AG08395 (cell line): ENCODE results near the gene SLC35G6.
A peak's percentile ranks its signal among the peaks of the same experiment; 100 is the strongest.
"Not testable (repeated sequence)": the region's sequence is repeated elsewhere in the genome, so short reads cannot be mapped to it uniquely, and the experiment has no call there.

Experiments
- DNase-seq: peaks from one replicate; pipeline ENCODE4 v3.0.0; 2012; ENCODE audit warnings: mixed read lengths, low spot score

Gene SLC35G6

GRCh38 chr17:7460850-7461660 lies 20.2 kb upstream of the SLC35G6 start:
- no peak for DNase-seq

GRCh38 chr17:7462474-7463371 lies 18.5 kb upstream of the SLC35G6 start:
- DNase-seq = no peak

DNA sequence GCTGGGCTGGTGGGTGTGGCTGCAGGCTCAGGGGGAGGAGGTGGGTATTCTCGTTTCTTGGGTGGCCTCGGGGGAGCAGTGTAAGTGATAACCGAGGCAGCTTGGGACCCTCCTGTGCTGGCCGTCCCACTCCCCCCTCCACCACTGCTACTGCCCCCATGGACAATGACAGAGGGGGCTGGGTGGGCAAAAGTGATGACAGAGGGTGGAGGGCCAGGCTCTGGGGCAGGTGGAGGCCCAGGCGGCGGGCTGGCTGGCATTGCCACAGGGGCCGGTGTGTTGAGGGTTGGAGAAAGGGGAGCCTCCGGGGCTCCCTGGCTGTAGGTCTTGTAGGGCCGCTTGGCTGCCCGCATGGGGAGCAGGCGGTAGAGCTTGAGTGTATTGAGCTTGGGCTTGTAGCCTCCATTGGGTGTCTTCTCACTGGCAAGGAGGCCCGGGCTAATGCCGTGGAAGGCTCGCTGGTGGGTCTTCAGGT lies 17.8 kb upstream of the SLC35G6 start:
- DNase-seq = no peak

DNA sequence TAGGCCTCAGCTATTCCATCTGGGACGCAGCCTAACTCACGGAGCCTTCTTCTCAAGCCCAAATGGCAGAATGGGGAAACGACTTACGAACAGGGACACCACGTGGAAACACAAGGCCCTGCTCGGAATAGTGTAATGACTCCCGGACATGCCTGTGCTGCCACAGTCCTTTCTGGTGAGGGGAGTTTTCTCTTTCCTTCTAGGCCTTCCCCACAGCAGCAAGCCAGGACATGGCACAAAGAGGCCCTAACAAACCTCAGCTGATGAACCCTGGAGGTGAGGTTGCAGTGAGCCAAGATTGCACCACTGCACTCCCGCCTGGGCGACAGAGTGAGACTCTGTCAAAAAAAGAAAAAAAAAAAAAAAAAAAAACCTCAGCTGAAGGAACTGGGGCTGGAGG lies 17.2 kb upstream of the SLC35G6 start:
- no peak for DNase-seq

DNA sequence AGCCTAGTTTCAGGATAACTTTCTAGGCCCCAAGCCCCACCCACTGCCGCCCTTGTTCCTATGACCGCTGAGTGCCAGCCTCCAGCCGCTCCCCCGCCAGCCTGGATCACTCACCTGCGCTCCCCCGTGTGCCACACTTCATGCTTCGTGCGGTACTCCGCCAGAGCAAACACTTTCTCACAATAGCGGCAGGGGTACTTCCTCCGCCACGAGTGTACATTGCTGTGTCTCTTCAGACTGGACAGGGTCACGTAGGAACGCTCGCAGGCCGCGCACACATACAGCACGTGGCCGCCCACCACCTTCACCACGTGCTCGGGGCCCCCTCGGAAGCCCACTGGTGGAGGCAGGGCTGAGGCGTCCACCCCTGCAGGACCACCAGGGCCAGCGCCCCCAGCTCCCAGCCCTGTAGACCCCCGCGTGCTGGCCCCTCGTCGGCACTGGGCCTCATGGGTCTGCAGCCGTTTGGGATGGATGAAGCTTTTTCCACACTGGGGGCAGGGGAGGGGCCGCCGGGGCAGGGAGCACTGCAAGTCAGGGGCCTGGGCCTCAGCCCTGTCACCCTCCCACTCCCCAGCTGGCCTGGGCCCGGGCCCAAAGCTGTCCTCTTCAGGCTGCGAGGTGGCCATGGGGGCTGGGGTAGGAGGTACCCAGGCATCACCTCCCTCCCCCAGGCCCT lies 15.5 kb upstream of the SLC35G6 start:
- DNase-seq = no peak

- no peak for DNase-seq
Measured at GRCh38 chr17:7466318-7466638, 15.0 kb upstream of the SLC35G6 start.

DNA sequence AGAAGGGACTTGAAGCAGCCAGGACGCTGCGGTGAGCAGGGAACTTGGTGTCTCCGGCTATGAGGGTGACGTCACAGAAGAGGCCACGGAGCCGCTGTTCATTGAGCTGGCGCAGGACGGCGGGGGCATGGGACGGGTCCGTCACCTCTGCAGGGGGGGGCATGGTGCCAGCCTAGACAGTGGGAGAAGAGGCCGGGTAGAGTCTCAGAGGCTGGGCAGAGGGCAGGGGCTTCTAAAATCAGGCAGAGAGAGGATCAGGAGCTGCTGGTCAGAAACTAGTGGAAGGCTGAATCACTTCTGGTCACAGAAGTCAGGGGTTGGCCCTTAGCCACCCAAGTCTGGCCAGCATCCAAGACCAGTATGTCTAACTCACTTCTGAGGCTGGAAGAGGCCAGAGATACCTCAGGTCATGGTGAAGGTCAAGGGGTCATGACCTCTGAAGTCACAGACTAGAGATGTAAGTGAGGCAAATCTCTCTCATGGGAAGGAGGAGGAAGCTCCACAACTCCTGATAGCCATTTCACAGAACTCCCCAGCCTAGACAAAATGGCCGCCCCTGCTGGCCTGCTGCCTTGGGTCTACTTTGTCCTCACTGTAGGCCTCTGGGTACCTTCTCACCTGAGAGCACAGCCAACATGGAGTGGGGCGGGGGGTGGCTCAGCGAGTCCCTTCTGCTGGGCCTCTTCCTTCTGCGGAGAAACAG lies 14.5 kb upstream of the SLC35G6 start:
- no peak for DNase-seq

- no peak for DNase-seq
Measured at GRCh38 chr17:7467498-7467897, 13.7 kb upstream of the SLC35G6 start.

DNA sequence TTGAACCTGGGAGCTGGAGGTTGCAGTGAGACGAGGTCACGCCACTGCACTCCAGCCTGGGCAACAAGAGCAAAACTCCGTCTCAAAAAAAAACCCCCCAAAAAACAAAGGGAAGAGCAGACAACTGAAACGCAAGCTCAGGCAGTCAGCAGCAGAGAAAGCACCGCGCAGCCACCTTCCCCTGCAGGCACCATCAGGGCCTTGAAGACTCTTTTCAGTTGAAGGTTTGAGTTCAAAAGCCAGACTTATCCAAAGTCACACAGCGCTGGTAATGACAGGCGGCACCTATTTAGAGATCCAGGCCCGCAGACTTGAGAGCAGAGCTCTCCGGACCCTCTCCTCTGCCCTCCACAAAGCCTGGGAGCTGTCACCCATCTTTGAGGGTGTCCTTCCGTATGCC lies 13.0 kb upstream of the SLC35G6 start:
- no peak for DNase-seq

- no peak for DNase-seq
Measured at GRCh38 chr17:7468804-7469389, 12.3 kb upstream of the SLC35G6 start.

GRCh38 chr17:7469843-7470242 lies 11.4 kb upstream of the SLC35G6 start:
- not testable (repeated sequence) for DNase-seq

GRCh38 chr17:7470457-7470973 lies 10.7 kb upstream of the SLC35G6 start:
- not testable (repeated sequence) for DNase-seq

DNA sequence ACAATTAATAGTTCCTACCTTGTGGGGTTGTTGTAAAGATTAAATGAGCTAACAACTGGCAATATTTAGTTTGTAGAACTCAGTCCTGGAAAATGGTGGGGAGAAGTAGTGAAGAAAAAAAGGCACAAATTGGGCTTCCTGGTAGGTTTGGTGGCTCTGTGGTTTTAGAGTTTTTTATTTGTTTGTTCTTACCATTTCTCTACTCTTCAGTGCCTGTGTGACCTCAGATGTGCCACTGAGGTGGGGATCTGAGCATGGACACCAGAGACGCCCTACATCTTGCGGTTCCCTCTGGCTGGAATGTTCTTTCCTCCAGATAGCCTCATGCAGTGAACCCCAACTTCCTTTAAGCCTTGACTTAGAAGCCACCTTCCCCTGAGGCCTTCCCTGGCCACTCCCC lies 9.5 kb upstream of the SLC35G6 start:
- DNase-seq = no peak

- DNase-seq = not testable (repeated sequence)
Measured at GRCh38 chr17:7474767-7475166, 6.5 kb upstream of the SLC35G6 start.

DNA sequence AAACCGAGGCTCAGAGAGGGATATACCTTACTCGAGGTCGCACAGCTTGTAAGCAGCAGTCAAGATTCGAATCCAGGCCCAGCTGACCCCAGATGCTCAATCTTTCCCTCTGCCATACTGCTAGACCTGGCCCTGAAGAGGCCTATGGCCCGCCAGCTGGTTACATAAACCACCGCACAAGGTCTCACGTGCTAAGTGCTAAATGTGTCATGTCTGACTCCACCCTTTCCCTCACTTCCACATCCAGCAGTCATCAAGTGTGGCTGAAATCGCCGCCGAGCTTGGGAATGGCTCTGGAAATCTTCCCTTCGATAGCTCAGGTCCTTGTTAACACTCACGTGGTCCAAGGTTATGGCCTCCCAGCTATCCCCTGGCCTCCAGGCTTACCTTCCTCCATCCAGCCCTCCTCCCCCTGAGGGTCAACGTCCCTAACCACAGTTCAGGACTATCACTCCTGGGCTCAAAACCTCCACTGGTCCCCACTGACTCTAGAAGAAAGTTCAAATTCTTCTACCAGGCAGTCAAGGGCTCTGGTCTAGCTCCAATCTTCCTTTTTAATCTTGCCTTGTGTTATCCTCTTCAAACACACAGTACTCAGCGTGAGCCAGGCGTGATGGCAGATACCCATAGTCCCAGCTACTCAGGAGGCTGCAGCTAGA lies 5.4 kb upstream of the SLC35G6 start:
- DNase-seq = peak; percentile 85

DNA sequence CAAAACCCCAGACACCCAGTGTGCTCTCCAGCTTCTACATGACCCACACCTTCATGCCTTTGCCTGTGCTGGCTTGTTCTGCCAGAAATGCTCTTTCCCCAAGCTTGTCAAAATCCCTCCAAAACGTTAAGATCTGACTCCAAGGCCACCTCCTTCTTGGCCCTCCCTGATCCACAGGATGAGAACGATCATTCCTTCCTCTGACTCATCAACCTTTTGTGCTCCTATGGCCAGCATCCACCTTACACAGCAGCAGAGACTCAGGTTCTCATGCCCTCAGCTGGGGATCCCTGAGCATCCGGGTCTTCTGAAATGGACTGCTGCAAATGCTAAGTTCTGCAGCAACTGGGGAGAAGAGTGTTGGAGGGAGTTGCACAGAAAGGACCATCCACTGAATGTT lies 4.8 kb upstream of the SLC35G6 start:
- DNase-seq = peak; percentile 37

DNA sequence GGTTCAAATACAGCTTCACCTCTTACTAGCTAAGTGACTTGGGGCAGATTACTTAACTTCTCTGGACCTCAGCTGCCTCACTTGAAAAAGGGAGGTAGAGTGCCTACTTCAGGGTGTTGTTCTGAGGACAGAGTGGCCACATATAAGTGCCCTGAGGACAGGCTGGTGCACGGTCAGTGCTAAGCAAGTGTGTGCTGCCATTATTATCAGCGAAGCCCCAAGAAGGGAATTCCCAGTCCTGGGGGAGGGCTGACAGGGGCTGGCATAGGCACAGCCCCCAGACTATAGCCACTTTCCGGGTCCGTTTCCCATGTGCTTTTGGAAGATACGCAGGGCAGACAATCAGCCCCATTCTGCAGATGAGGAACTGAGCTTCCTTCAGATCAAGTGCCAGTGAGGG lies 4.3 kb upstream of the SLC35G6 start:
- no peak for DNase-seq

- peak; percentile 86 for DNase-seq
Measured at GRCh38 chr17:7477392-7478275, 3.6 kb upstream of the SLC35G6 start.

- peak; percentile 45 for DNase-seq
Measured at GRCh38 chr17:7478276-7479212, 2.7 kb upstream of the SLC35G6 start.
